Measurements from ENCODE around the gene FNTB.

FNTB gene

GRCh38 chr14:64974563-64974962 is 12.1 kb upstream of the FNTB start:
- no peak for DNase-seq (ENCODE audit: low read depth in 2 of 2, low spot score in 1 of 2)

DNA sequence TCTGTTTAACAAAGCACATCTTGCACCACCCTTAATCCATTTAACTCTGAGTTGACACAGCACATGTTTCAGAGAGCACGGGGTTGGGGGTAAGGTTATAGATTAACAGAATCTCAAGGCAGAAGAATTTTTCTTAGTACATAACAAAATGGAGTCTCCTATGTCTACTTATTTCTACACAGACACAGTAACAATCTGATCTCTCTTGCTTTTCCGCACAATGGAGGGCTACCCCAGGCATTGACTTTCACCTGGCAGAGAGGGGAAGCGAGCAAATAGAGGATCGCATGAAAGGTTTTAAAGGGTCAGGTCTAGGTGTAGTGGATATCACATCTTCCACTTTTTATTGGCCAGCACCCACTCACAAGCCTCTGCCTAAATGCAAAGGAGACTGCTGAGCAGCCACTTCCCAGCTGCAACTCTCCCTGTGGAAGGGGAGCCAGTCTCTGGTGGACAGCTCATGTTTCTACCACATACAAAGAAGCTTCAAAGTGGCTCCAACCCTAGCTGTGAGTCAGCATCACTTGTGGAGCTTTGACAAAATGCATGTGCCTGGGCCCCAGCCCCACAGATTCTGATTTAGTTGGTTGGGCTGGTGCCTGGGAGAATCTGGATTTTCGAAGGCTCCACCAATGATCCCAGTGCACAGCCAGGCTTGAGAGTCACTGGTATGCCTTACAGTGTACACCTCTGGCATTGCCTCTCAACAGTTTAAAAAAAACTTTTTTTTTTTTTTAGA is 7.2 kb upstream of the FNTB start:
- DNase-seq (ENCODE audit: low read depth in 2 of 2, low spot score in 1 of 2): no peak

DNA sequence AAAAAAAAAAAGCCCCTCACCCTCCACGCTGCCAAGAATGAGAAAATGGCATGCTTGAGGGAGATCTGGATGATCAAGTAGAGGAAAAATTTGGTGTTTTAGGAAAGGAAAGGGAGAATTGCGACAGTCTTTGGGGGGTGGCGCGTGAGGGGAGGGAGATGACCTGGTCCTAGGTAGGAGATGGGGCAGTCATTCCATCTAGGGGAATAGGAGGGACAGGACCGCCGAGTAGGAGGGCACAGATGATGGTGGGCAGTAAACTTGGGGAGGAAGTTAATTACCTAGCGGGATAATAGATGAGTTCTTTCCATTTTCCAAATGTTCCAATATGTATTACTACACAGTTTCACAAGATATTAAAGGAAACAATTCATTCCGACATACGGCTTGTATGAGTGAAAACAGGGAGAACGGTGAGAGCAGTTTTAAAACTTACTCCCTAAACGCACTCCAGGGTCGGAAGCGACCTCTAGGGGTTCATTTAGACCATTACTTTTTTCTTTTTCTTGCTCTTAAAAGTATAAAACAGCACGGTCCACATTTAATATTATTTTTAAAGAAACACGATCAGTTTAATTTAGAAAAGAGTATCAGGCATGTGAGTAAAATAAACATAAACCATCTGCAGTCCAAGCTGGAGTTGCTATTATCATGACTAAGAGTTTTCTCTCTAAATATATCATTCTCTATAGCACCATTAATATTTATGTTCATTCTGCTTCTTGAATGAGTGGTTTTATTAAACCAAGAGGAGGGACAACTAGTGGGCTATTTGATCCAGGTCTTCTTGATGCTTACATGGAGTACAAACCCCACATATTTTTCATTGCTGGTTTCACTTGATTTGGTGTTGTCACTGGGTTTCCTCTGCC is 3.0 kb upstream of the FNTB start:
- no peak for DNase-seq (ENCODE audit: low read depth in 2 of 2, low spot score in 1 of 2)

DNA sequence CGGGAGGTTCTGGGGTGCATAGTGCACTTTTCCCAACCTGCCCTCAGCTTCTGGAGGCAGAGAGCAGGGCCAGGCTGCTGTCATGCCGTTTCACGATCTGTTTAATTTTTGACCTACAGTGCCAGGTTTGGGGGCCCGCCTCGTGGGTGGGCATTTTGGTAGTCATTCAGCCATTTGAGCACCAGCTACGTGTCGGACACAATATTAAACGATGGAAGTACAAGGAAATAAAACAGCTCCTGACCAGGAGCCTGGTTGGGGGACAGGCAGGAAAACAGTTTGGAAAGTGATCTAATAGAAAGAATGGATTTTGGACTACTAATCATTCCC is 708 bp downstream of the FNTB start:
- DNase-seq (ENCODE audit: low read depth in 2 of 2, low spot score in 1 of 2): no peak

- DNase-seq (ENCODE audit: low read depth in 2 of 2, low spot score in 1 of 2): no peak
These were observed 3.6 kb downstream of the FNTB start for GRCh38 chr14:64990296-64990695.

DNA sequence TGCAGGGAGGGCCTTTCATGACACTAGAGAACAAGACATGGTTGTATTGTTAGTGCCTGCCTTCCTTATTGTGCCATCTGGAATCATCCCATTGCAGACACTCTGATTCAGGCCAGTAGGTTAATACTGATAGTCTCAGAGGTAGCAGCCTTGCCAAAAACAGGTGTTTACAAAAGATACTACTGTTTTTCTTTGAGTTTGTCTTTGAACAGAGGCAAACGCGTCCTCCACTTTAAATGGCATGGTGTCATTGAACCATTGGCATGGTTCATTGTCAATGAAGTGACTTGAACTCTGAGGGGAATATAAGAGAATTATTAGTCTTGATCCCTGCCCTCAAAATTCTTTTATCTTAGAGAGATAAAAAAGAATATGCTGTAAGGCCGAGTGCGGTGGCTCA is 4.2 kb downstream of the FNTB start:
- DNase-seq (ENCODE audit: low read depth in 2 of 2, low spot score in 1 of 2): no peak

- DNase-seq (ENCODE audit: low read depth in 2 of 2, low spot score in 1 of 2): no peak
These were observed 5.7 kb downstream of the FNTB start for GRCh38 chr14:64992328-64992885.

DNA sequence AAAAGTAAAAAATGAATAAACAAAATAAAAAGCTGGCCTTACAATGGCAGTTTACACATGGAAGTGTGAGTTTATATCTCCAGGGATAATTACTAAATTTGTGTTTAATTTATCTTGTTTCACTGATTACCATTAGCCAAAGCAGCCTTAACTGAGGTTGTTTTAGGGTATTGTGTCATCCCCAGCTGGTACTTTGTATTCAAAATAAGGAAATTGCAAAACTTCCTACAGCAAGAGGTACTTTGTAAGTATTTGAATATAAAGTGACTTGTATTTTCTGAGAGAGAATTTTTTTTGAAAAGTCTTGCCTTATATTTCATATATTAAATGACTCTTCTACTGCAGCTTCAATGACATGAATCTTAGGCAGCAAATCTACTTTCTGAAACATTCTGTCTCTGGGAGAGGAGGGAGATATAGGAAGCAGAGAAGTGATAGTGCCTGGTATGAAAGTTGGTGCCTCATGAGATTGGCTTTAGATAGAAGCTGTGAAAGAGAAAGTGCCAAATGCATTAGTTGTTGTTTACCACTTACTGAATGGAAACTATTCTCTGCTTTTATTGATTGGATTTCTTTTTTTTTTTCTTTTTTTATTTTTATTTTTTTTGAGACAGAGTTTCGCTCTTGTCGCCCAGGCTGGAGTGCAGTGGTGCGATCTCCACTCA is 6.7 kb downstream of the FNTB start:
- no peak for DNase-seq (ENCODE audit: low read depth in 2 of 2, low spot score in 1 of 2)

DNA sequence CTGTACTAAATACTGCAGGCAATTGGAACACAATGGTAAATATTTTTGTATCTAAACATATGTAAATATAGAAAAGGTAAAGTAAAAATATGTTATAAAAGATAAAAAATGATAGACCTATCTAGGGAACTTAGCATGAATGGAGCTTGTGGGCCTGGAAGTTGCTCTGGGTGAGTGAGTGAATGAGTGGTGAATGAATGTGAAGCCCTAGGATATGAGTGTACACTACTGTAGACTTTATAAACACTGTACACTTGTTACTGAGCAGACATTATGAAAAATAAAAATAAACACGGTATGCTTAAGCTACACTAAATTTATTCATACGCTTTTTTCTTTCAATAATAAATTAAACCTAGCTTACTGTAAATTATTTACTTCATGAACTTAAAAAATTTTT is 7.8 kb downstream of the FNTB start:
- DNase-seq (ENCODE audit: low read depth in 2 of 2, low spot score in 1 of 2): no peak

GRCh38 chr14:64995291-64995690 is 8.6 kb downstream of the FNTB start:
- DNase-seq (ENCODE audit: low read depth in 2 of 2, low spot score in 1 of 2): no peak

DNA sequence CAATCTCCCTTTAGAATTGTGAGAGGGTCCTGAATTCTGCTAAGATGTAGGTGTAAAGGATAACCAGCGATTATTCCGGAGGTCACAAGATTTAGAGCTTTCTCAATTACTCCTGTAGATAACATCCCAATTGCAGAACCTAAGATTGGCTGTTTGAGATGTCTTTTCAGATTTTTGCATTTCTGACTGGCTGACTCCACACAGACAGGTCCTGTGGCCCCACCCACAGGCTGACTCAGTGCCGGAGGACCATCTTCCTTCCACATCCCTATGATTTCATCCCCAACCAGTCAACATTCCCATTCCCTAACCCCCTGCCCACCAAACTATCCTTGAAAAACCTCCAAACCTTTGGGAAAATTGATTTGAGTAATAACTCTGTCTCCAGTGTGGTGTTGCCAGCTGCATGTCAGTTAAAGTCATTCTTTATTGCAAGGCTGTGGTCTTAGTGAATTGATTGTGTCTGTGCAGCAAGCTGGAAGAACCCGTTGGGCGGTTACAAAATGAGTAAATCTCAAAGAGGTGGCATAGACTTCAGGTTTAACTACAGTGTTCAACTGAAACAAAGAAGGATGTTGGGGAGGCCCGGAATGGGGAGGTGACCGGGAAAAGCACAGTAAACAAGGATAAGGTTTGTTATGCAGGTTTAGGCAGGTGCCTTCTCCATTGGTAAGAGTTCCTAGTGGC is 10.6 kb downstream of the FNTB start:
- no peak for DNase-seq (ENCODE audit: low read depth in 2 of 2, low spot score in 1 of 2)

- DNase-seq (ENCODE audit: low read depth in 2 of 2, low spot score in 1 of 2): no peak
These were observed 11.8 kb downstream of the FNTB start for GRCh38 chr14:64998455-64998931.

- DNase-seq (ENCODE audit: low read depth in 2 of 2, low spot score in 1 of 2): no peak
These were observed 14.3 kb downstream of the FNTB start for GRCh38 chr14:65000898-65001591.

DNA sequence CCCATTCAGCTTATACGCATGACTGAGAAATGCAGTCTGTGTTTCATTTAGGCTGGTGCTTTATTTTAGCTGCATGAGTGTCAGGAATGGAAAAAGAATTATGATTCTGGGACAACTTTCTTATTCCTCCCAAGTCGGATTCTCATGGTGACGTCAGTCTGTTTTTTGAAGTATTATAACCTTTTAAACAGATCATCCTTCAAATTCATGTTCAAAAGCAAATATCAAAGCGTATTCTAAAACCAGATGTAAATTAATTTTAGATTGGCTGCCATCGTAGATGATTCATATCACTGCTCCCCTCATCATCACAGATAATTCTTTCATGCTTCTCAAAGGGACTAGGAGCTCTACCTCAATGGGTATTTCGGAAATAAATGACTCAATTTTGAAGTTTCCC is 15.0 kb downstream of the FNTB start:
- no peak for DNase-seq (ENCODE audit: low read depth in 2 of 2, low spot score in 1 of 2)

DNA sequence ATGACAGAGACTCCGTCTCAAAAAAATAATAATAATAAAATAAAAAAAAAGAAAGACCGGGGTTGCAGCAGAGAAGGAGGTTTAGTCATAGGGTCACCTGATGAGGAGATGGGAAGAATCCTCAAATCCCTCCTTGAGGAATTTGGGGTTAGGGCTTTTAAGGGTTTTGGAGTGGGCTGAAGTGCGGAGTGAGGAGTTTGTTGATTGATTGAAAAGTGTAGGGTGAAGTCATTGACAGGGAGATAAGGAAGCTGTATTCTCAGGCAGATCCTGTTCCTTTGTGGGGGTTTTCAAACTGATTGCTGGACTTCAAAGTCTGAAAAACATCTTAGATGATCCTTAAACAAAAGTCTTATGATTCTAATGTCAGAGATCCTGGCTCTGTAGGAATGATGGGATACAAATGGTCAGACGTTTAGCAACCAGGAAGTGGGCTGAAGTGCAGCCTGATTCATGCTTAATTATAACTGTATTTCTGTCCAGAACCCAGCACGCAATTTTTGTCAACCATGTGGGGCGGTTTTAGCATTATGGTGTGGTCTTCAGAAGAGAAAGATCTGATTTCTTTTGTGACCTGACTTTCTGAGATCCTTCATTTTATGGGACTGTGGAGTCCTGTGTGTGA is 16.0 kb downstream of the FNTB start:
- no peak for DNase-seq (ENCODE audit: low read depth in 2 of 2, low spot score in 1 of 2)

GRCh38 chr14:65003394-65003793 is 16.7 kb downstream of the FNTB start:
- no peak for DNase-seq (ENCODE audit: low read depth in 2 of 2, low spot score in 1 of 2)

DNA sequence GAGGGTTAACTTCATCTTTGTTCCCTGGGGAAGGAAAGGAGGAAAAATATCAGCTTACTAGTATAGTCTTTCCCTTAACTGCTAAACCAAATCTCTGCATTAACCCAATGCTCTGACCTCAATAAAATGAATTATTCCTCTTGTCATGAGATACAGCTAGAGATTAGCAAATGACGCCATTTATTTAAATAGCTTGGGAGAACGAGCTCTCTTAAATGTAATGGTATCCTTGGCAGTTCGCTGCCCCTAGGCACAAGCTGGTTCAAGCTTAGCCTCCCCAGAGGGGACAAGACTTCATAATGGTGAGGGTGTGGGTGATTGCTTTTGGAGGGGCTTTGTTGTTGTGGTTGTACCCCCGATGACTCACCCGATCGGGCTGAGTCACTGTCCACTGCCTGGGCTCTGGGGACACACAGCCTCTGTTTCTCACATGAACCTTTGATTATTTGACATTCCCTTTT is 19.6 kb downstream of the FNTB start:
- no peak for DNase-seq (ENCODE audit: low read depth in 2 of 2, low spot score in 1 of 2)

DNA sequence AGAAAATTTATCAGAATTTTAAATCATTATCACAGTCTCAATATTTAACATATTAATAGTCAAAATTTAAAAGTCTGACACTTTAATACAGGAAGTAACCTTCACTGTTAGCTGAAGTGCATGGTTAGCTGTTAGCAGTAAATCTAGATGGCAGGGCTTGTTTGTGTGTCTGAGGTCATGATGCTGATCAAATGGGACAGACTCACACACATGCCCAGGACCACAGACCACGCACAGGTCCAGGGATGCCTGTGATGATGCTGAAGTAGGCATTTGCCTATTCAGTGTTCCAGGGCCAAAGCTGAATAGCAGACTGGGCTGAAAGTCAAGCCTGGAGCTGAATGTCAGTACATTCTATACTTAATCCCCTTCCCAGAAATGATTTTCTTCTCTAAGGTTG is 20.5 kb downstream of the FNTB start:
- no peak for DNase-seq (ENCODE audit: low read depth in 2 of 2, low spot score in 1 of 2)

DNA sequence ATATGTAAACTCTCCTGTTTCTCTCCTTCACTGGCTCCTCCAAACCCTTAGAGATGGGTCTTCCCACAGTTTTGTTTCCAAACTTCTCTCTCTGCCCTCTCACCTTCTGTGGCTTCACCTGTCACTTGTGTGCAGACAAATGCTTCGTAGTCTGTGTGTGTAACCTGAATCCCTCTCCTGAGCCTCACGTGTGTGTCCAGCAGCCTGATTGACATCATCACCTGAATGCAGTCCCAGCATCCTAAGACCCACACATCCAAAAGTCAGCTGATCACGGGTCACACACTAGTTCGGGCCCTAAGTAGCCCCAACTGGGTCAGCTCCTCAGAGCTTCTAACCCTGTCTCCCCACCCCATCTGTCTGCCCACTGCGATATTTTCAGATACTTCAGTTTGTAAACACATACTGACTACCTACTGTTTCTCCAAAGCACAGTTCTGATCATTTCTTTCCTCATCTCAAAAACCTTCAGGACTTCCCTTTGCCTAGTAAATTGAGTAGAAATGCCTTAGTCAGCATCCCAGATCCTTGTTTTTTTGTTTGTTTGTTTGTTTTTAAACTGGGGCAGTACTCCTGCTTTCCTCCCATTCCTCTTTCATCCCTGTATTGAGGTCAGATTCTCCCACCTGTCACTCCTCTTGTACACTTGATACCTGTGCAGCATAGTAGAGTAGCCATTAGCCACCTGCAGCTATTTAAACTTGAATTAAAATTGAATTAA is 23.7 kb downstream of the FNTB start:
- DNase-seq (ENCODE audit: low read depth in 2 of 2, low spot score in 1 of 2): no peak

Data from stimulated activated CD8-positive, alpha-beta memory T cell treated with anti-CD3 and anti-CD28 coated beads, Interleukin-4, amount 100 ng/mL, for 1 hour (primary cell).